ENCODE measurements around the gene AHRR. TPM values are rescaled to one million over a fixed set of nuclear protein-coding genes. Genes with fewer than 3 reads are reported as not detected.

The AHRR gene
- total RNA-seq, 4 donors from 2014 or later: 0.26 to 9.1 (median 6.6) TPM; not detected in 1

- Histone ChIP-seq H3K27me3 (peaks cover 5 to 41% of the 10 kb centered on the region in 2 donors), H3K9me3 (no peaks in the 10 kb centered on the region), H3K4me1 (no peaks in the 10 kb centered on the region), H3K4me3 (no peak overlapping the region), H3K27ac (no peak overlapping the region), H3K36me3 (no peaks in the 10 kb centered on the region)
- intact Hi-C loops (cut with DNase I; ENCODE audit: low total_unique reads): no loop called here
- no peak for DNase-seq
- TF ChIP-seq, protein P1, sequence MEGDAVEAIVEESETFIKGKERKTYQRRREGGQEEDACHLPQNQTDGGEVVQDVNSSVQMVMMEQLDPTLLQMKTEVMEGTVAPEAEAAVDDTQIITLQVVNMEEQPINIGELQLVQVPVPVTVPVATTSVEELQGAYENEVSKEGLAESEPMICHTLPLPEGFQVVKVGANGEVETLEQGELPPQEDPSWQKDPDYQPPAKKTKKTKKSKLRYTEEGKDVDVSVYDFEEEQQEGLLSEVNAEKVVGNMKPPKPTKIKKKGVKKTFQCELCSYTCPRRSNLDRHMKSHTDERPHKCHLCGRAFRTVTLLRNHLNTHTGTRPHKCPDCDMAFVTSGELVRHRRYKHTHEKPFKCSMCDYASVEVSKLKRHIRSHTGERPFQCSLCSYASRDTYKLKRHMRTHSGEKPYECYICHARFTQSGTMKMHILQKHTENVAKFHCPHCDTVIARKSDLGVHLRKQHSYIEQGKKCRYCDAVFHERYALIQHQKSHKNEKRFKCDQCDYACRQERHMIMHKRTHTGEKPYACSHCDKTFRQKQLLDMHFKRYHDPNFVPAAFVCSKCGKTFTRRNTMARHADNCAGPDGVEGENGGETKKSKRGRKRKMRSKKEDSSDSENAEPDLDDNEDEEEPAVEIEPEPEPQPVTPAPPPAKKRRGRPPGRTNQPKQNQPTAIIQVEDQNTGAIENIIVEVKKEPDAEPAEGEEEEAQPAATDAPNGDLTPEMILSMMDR (IDR thresholded peaks at IDR 0.05): no peak
- TF ChIP-seq POLR2A (IDR thresholded peaks at IDR 0.05): no peak
Measured at GRCh38 chr5:482021-482420, 160.5 kb downstream of the AHRR start.

DNA sequence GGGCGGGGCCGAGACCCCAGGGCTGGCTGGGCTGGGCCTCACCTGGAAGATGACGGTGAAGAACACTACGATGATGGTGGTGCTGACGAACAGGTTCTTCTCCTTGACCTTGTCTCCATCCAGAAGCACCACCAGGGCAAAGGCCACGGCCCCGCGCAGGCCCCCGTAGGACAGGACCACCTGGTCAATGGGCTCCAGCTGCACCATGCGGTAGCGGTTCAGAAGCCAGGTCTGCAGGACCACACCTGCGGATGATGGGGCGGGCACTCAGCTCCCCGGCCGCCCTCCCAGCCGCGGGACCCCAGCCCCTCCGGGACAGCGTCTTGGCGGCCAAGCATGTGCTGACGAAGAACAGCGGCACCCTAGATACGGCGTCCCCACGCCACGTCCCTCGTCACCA lies 161.0 kb downstream of the AHRR start:
- H3K4me1 ChIP-seq: no peaks in the 10 kb centered on the region
- no peak overlapping the region for H3K27ac ChIP-seq
- H3K27me3 ChIP-seq: peaks cover 5 to 36% of the 10 kb centered on the region in 2 donors
- TF ChIP-seq POLR2A (IDR thresholded peaks at IDR 0.05): no peak
- no peak for DNase-seq
- intact Hi-C loops (cut with DNase I; ENCODE audit: low total_unique reads): no loop called here
- no peaks in the 10 kb centered on the region for H3K36me3 ChIP-seq
- no peaks in the 10 kb centered on the region for H3K9me3 ChIP-seq
- H3K4me3 ChIP-seq: no peak overlapping the region

GRCh38 chr5:483011-483410 lies 161.5 kb downstream of the AHRR start:
- Histone ChIP-seq H3K4me1 (no peaks in the 10 kb centered on the region), H3K27me3 (peaks cover 5 to 32% of the 10 kb centered on the region in 2 donors), H3K36me3 (no peaks in the 10 kb centered on the region), H3K9me3 (no peaks in the 10 kb centered on the region), H3K27ac (no peak overlapping the region), H3K4me3 (no peak overlapping the region)
- DNase-seq: no peak
- intact Hi-C loops (cut with DNase I; ENCODE audit: low total_unique reads): no loop called here
- no peak for TF ChIP-seq POLR2A (IDR thresholded peaks at IDR 0.05)
- TF ChIP-seq, protein P1 (IDR thresholded peaks at IDR 0.05): no peak

- Histone ChIP-seq H3K36me3 (no peaks in the 10 kb centered on the region), H3K27ac (no peak overlapping the region), H3K4me3 (no peak overlapping the region), H3K27me3 (peaks cover 5 to 26% of the 10 kb centered on the region in 2 donors), H3K9me3 (no peaks in the 10 kb centered on the region), H3K4me1 (no peaks in the 10 kb centered on the region)
- no peak for DNase-seq
- TF ChIP-seq POLR2A (IDR thresholded peaks at IDR 0.05): no peak
- TF ChIP-seq, protein P1 (IDR thresholded peaks at IDR 0.05): no peak
- intact Hi-C loops (cut with DNase I; ENCODE audit: low total_unique reads): no loop called here
Measured at GRCh38 chr5:483434-484140, 162.1 kb downstream of the AHRR start.

- no peak overlapping the region for H3K4me3 ChIP-seq
Measured at GRCh38 chr5:484556-484955, 163.0 kb downstream of the AHRR start.

More at GRCh38 chr5:484556-484955, 163.0 kb downstream of the AHRR start:
- Histone ChIP-seq H3K36me3 (no peaks in the 10 kb centered on the region), H3K27me3 (peaks cover 5 to 18% of the 10 kb centered on the region in 2 donors), H3K9me3 (no peaks in the 10 kb centered on the region), H3K4me1 (no peaks in the 10 kb centered on the region), H3K27ac (no peak overlapping the region)
- intact Hi-C loops (cut with DNase I; ENCODE audit: low total_unique reads): no loop called here
- TF ChIP-seq, protein P1 (IDR thresholded peaks at IDR 0.05): no peak
- no peak for TF ChIP-seq POLR2A (IDR thresholded peaks at IDR 0.05)
- DNase-seq: no peak
